ENCODE measurements around the gene NDP. TPM values are rescaled to one million over a fixed set of nuclear protein-coding genes. Genes with fewer than 3 reads are reported as not detected.
A peak's percentile ranks its signal among the peaks of the same experiment; 100 is the strongest.

NDP gene
- total RNA-seq, 1 donor from 2014 or later: 1.1 TPM

DNA sequence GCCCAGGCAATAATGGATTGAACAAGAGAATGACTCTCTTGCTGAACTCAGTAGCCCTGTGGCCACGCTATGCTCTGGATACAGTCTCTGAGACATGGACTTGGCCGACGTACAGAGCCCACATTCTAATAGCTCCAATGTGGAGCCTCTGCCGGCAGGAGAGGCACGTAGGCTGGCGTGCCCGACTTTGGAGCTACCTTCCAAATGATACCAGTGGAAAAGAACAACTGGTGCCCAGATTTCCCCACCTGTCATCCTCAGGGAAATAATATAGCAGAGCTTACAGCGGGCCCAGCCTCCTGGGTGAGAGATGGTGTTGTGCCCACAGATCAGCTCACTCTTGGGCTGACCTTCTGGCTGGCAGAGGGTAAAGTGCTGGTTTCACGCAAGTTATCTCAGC is 10.6 kb downstream of the NDP start:
- Mint-ChIP-seq H3K27ac (no peak overlapping the region), H3K9me3 (peaks cover 5% of the 10 kb centered on the region), H3K4me1 (ENCODE audit: unreplicated experiment) (peaks cover 6% of the 10 kb centered on the region), H3K27me3 (peaks cover 5% of the 10 kb centered on the region), H3K36me3 (no peaks in the 10 kb centered on the region), H3K4me3 (no peak overlapping the region)
- DNase-seq (ENCODE audit: extremely low spot score, unreplicated experiment): no peak
- TF ChIP-seq, protein P1, sequence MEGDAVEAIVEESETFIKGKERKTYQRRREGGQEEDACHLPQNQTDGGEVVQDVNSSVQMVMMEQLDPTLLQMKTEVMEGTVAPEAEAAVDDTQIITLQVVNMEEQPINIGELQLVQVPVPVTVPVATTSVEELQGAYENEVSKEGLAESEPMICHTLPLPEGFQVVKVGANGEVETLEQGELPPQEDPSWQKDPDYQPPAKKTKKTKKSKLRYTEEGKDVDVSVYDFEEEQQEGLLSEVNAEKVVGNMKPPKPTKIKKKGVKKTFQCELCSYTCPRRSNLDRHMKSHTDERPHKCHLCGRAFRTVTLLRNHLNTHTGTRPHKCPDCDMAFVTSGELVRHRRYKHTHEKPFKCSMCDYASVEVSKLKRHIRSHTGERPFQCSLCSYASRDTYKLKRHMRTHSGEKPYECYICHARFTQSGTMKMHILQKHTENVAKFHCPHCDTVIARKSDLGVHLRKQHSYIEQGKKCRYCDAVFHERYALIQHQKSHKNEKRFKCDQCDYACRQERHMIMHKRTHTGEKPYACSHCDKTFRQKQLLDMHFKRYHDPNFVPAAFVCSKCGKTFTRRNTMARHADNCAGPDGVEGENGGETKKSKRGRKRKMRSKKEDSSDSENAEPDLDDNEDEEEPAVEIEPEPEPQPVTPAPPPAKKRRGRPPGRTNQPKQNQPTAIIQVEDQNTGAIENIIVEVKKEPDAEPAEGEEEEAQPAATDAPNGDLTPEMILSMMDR (conservative IDR thresholded peaks at IDR 0.05): no peak

DNA sequence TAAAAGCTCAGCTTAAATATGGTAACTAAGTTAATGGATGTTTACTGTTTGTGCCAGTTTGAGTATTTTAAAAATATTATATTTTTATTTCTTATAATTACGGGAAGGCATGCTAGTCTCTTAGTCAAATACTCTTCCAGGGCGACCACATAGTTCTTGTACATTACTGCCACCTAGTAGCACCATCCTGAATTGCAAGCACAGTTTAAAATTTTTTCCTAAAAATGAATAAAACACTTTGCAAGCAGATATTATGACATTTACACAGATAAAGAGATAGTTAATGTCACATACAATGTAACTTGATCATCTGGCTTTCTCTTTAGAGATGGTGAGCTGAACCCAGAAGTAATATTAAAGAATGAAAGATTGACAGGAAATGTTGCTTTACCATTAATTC is 11.5 kb downstream of the NDP start:
- Mint-ChIP-seq H3K27ac (no peak overlapping the region), H3K9me3 (peaks cover 5% of the 10 kb centered on the region), H3K4me1 (ENCODE audit: unreplicated experiment) (peaks cover 6% of the 10 kb centered on the region), H3K36me3 (no peaks in the 10 kb centered on the region), H3K27me3 (peaks cover 5% of the 10 kb centered on the region), H3K4me3 (no peak overlapping the region)
- TF ChIP-seq, protein P1 (conservative IDR thresholded peaks at IDR 0.05): peak; percentile 67
- DNase-seq (ENCODE audit: extremely low spot score, unreplicated experiment): no peak

DNA sequence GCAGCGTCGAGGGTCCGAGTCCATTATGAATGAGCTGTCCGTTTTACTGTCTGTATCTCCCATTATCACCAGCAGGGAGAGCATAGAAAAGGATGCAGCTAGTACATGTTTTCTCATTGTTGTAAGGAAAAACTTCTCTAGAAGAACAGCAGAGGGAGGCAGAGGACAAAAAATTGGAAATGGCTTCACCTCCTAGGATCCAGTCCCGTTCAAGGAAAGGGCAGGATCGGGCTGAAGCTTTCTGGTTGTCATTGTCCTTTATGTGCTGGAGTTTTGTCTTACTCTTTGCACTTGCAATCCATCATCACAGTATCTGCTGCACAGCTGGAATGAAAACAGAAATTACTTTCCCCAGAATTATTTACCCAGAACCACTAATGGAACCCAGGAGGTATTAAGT is 14.7 kb downstream of the NDP start:
- Mint-ChIP-seq H3K4me1 (ENCODE audit: unreplicated experiment) (peaks cover 6% of the 10 kb centered on the region), H3K27ac (no peak overlapping the region), H3K4me3 (no peak overlapping the region), H3K36me3 (no peaks in the 10 kb centered on the region), H3K9me3 (peaks cover 5% of the 10 kb centered on the region), H3K27me3 (peaks cover 8% of the 10 kb centered on the region)
- DNase-seq (ENCODE audit: extremely low spot score, unreplicated experiment): no peak
- TF ChIP-seq, protein P1 (conservative IDR thresholded peaks at IDR 0.05): peak; percentile 84

DNA sequence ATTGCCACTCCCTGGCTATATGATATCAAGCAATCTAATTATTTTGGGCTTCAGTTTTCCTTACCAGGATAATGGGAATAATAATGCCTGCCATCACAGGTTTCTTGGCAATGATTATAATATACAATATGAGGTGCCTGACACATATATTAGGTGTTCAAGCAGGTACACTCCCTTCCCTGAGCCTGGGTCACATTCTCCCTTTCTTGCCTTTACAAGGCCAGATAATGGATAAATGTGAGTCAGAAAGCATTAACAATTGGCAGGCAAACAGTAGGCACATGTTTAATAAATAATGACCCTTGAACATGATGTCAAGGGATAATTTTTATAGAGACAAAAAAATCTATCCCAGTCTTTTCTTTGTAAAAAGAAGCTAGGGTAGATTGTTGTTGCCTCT is 17.2 kb downstream of the NDP start:
- TF ChIP-seq, protein P1 (conservative IDR thresholded peaks at IDR 0.05): no peak
- Mint-ChIP-seq H3K4me3 (no peak overlapping the region), H3K9me3 (no peaks in the 10 kb centered on the region), H3K36me3 (no peaks in the 10 kb centered on the region), H3K27ac (no peak overlapping the region), H3K27me3 (peaks cover 8% of the 10 kb centered on the region), H3K4me1 (ENCODE audit: unreplicated experiment) (peaks cover 6% of the 10 kb centered on the region)
- no peak for DNase-seq (ENCODE audit: extremely low spot score, unreplicated experiment)

DNA sequence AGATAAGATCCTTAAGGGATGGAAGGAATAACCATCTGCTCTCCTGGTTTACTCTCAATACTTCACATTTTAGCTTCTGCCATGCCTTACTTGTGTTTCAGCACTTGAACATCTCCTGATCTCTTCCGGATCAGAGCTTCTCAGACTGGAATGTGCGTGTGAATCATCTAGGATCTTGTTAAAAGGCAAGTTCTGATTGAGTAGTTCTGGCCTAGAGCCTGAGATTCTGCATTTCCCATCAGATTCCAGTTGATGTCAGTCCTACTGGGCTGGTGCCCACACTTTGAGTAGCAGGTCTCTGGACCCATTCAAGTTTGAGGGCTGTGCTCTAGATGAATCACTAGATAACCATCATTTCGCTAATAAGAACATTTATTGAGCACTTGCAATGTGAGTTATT is 20.0 kb downstream of the NDP start:
- TF ChIP-seq, protein P1 (conservative IDR thresholded peaks at IDR 0.05): no peak
- peaks cover 7% of the 10 kb centered on the region for H3K4me1 Mint-ChIP-seq (ENCODE audit: unreplicated experiment)
- no peaks in the 10 kb centered on the region for H3K36me3 Mint-ChIP-seq
- no peaks in the 10 kb centered on the region for H3K9me3 Mint-ChIP-seq
- H3K27me3 Mint-ChIP-seq: peaks cover 9% of the 10 kb centered on the region
- no peak for DNase-seq (ENCODE audit: extremely low spot score, unreplicated experiment)
- no peak overlapping the region for H3K27ac Mint-ChIP-seq
- H3K4me3 Mint-ChIP-seq: no peak overlapping the region

DNA sequence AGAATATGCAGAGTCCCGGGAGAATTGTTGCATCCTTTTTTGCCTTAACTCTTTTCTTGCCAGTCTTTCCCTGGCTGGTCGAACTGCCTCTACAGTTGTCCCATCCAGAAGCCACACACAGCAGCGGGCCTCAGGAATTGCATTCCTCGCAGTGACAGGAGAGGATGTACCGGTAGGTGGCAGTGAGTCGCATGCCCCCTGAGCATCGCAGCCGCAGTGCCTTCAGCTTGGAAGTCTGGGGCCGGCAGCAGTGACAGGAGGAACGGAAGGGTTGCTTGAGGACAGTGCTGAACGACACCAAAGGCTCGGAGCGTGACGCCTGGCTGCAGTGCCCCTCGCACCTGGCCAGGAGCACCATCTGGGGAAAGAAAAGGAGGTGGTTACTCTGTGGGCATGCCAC is 23.5 kb downstream of the NDP start:
- peaks cover 7% of the 10 kb centered on the region for H3K4me1 Mint-ChIP-seq (ENCODE audit: unreplicated experiment)
- no peak overlapping the region for H3K27ac Mint-ChIP-seq
- no peak for DNase-seq (ENCODE audit: extremely low spot score, unreplicated experiment)
- H3K36me3 Mint-ChIP-seq: no peaks in the 10 kb centered on the region
- H3K9me3 Mint-ChIP-seq: no peaks in the 10 kb centered on the region
- no peak overlapping the region for H3K4me3 Mint-ChIP-seq
- peaks cover 9% of the 10 kb centered on the region for H3K27me3 Mint-ChIP-seq
- TF ChIP-seq, protein P1 (conservative IDR thresholded peaks at IDR 0.05): peak; percentile 65
